ENCODE data around the gene CERK. TPM values are rescaled to one million over a fixed set of nuclear protein-coding genes. Genes with fewer than 3 reads are reported as not detected.

The CERK gene
- total and polyA plus RNA-seq, 2 of the 8 experiments (the other 6 are each of a cell fraction or from before 2014, with no cell fraction given) = 26.6 to 59.0 TPM

DNA sequence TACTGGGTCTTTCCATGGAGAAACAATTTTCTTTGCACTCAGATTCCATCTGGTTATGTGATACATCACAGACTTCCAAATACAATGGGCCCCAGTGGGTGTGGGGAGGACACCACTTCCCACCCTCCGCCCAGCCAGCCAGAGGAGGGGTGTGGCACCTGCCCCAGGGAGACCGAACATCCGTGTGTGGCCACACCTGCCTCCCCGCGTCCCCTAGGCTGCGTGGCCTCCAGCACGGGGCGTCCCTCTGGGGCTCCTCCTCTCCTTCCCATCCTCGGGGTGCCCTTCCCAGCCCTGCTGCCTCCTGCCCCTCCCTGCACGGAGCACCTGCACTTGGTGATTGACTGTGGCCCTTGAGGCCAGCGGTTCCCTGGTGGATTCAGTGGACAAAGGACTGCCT, 49.1 kb downstream of the CERK start:
- Histone ChIP-seq H2BK20ac (ENCODE audit: low read length) (no peak overlapping the region), H3K27me3 (replicated peaks in 1 of 4; ENCODE audit: control insufficient read depth in 3 of 4, extremely low read depth in 1 of 4, insufficient read depth in 3 of 4, low read length in 3 of 4) (no peaks in the 10 kb centered on the region), H3K36me3 (ENCODE audit: control insufficient read depth in 2 of 4, insufficient read depth in 4 of 4, low read length in 3 of 4) (peaks cover 11 to 49% (median 22%) of the 10 kb centered on the region in 4 experiments; a peak in 6 of 8 replicates), H2BK120ac (replicated peaks; ENCODE audit: low read depth, low read length) (no peak overlapping the region), H4K91ac (replicated peaks; ENCODE audit: insufficient read length, low read length) (no peak overlapping the region), H2BK15ac (ENCODE audit: low read length) (no peak overlapping the region), H3K4me3 (ENCODE audit: extremely low read depth in 1 of 4, insufficient read depth in 2 of 4, low read depth in 3 of 4, low read length in 4 of 4) (no peak overlapping the region), H3K9ac (replicated peaks in 1 of 4; ENCODE audit: extremely low read depth in 1 of 4, low read depth in 3 of 4, low read length in 3 of 4) (no peak overlapping the region), H2AK5ac (ENCODE audit: low read depth, low read length) (no peak overlapping the region), H3K79me1 (ENCODE audit: low read depth, low read length) (no peaks in the 10 kb centered on the region), H4K5ac (ENCODE audit: insufficient read length, low read depth, low read length) (no peak overlapping the region), H4K20me1 (replicated peaks in 1 of 2; ENCODE audit: control insufficient read depth in 1 of 2, insufficient read depth in 2 of 2, low read length in 2 of 2) (peaks cover 2 to 4% of the 10 kb centered on the region in 2 experiments), H3K23ac (ENCODE audit: insufficient read length) (no peak overlapping the region), H4K8ac (ENCODE audit: extremely low read depth, insufficient read depth, low read length) (no peak overlapping the region), H3K4me2 (ENCODE audit: insufficient read depth in 1 of 2, low read depth in 2 of 2, low read length in 2 of 2) (no peak overlapping the region), H3K27ac (ENCODE audit: low read depth, low read length) (no peak overlapping the region), H2BK5ac (ENCODE audit: low read depth, low read length) (no peak overlapping the region), H3K14ac (ENCODE audit: insufficient read length) (no peak overlapping the region), H3K18ac (ENCODE audit: extremely low read depth, low read length) (no peak overlapping the region), H3K4ac (replicated peaks; ENCODE audit: insufficient read length, low read depth, low read length) (no peak overlapping the region), H3K56ac (replicated peaks; ENCODE audit: insufficient read length, low read depth, low read length) (no peak overlapping the region), H3K23me2 (ENCODE audit: low read depth, low read length) (no peaks in the 10 kb centered on the region), H2BK12ac (ENCODE audit: low read depth, low read length) (no peak overlapping the region), H3K79me2 (ENCODE audit: control insufficient read depth in 1 of 2, insufficient read depth in 2 of 2, low read length in 2 of 2) (no peaks in the 10 kb centered on the region), H3K4me1 (replicated peaks in 1 of 4; ENCODE audit: control insufficient read depth in 3 of 4, insufficient read depth in 4 of 4, low read length in 3 of 4) (no peaks in the 10 kb centered on the region), H2AFZ (ENCODE audit: low read length) (no peak overlapping the region), H3K9me3 (ENCODE audit: insufficient read depth in 2 of 2, low read depth in 1 of 2, low read length in 1 of 2) (no peaks in the 10 kb centered on the region)
- TF ChIP-seq BRCA1 (IDR thresholded peaks at IDR 0.05; ENCODE audit: low read depth, low read length) (no peak), HDAC2 (IDR thresholded peaks at IDR 0.05; ENCODE audit: borderline replicate concordance in 1 of 2, low read depth in 2 of 2, low read length in 2 of 2) (no peak), POLR2AphosphoS5 (IDR thresholded peaks at IDR 0.05; ENCODE audit: low read depth, low read length) (no peak), SP1 (IDR thresholded peaks at IDR 0.05; ENCODE audit: low read depth, low read length) (no peak), POU5F1 (IDR thresholded peaks at IDR 0.05; ENCODE audit: low read depth, low read length) (no peak), FOSL1 (IDR thresholded peaks at IDR 0.05; ENCODE audit: insufficient read depth, low read depth, low read length) (no peak), SP4 (IDR thresholded peaks at IDR 0.05; ENCODE audit: low read length) (no peak), GTF2F1 (IDR thresholded peaks at IDR 0.05; ENCODE audit: borderline replicate concordance, low read depth, low read length) (no peak), RBBP5 (IDR thresholded peaks at IDR 0.05; ENCODE audit: borderline replicate concordance, low read depth, low read length) (no peak), CBX5 (IDR thresholded peaks at IDR 0.05; ENCODE audit: low read depth, low read length) (no peak)
- TF ChIP-seq, protein P1, sequence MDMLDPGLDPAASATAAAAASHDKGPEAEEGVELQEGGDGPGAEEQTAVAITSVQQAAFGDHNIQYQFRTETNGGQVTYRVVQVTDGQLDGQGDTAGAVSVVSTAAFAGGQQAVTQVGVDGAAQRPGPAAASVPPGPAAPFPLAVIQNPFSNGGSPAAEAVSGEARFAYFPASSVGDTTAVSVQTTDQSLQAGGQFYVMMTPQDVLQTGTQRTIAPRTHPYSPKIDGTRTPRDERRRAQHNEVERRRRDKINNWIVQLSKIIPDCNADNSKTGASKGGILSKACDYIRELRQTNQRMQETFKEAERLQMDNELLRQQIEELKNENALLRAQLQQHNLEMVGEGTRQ (IDR thresholded peaks at IDR 0.05; ENCODE audit: low read length) = no peak
- CTCF ChIA-PET (ENCODE audit: partially characterized antibody) = no interaction called here
- no peak for FAIRE-seq
- 88% methylated on average over 11 of the region's 11 CpGs; no CpG with 5 or more reads in 1 of the 2 experiments for WGBS, 2 experiments (ENCODE audit: extremely low coverage in 1 of 2, insufficient coverage in 1 of 2, insufficient read length in 1 of 2, insufficient replicate concordance in 2 of 2, low coverage in 1 of 2, low lambda C conversion rate in 2 of 2, missing lambda C conversion rate in 1 of 2)
- no peak for DNase-seq (ENCODE audit: low read depth in 1 of 2, low spot score in 2 of 2)
- POLR2A ChIA-PET (ENCODE audit: partially characterized antibody) = no interaction called here

Data from H1 (cell line).